ENCODE measurements around the gene ZNF239.

DNA sequence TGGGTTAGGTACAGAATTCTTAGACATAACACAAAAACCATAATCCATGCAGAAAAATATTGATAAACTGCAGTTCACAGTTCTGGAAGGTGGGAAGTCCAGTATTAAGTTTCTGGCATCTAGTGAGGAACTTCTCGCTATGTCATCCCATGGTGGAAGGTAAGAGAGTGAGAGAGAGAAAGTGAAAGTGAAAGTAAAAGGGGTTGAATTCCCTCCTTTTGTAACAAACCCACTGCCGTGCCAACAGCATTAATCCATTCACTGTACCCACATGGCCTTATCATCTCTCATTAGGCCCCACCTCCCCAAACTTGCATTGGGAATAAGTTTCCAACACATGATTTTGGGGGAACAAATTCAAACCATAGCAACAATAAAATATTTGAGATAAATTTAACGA is 48.9 kb upstream of the ZNF239 start:
- TF ChIP-seq, protein P1, sequence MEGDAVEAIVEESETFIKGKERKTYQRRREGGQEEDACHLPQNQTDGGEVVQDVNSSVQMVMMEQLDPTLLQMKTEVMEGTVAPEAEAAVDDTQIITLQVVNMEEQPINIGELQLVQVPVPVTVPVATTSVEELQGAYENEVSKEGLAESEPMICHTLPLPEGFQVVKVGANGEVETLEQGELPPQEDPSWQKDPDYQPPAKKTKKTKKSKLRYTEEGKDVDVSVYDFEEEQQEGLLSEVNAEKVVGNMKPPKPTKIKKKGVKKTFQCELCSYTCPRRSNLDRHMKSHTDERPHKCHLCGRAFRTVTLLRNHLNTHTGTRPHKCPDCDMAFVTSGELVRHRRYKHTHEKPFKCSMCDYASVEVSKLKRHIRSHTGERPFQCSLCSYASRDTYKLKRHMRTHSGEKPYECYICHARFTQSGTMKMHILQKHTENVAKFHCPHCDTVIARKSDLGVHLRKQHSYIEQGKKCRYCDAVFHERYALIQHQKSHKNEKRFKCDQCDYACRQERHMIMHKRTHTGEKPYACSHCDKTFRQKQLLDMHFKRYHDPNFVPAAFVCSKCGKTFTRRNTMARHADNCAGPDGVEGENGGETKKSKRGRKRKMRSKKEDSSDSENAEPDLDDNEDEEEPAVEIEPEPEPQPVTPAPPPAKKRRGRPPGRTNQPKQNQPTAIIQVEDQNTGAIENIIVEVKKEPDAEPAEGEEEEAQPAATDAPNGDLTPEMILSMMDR (conservative IDR thresholded peaks at IDR 0.05) = no peak
- no peak for TF ChIP-seq EZH2 (IDR thresholded peaks at IDR 0.05; ENCODE audit: low read depth)

All from PC-9 (cell line).